ENCODE results near the gene TMEM170A. TPM values are rescaled to one million over a fixed set of nuclear protein-coding genes. Genes with fewer than 3 reads are reported as not detected.

Gene TMEM170A

DNA sequence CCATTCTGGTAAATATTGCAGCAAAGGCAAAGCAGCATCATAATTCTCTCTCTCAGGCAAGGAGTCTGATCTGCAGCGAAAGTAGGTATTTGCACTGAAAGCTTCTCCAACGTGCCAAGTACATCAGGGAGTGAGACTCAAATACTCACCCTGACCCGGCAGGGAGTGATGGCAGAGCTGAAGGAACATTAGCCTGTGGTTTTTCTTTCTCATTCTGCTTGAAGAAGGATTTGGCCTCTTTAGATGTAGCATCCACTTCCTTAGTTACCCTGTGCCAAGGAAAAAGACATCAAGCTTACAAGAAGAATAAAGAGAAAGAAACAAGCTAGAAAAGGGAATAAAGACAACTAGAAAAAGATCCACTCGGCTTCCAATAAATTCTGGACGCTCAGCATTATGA lies 69.5 kb downstream of the TMEM170A start:
- DNase-seq: no peak
- 95% methylated on average over 5 of the region's 5 CpGs for WGBS
- H2BK12ac ChIP-seq (ENCODE audit: low read length in 2 of 2): no peak overlapping the region
- H3K79me1 ChIP-seq (replicated peaks; ENCODE audit: low read length, poor library complexity, severe bottlenecking): peaks cover 28% of the 10 kb centered on the region
- no peak overlapping the region for H3K9ac ChIP-seq (ENCODE audit: low read length)
- H3K36me3 ChIP-seq (ENCODE audit: control insufficient read depth in 1 of 2, insufficient read depth in 2 of 2, low read depth in 1 of 2, low read length in 2 of 2): peaks cover 15 to 49% of the 10 kb centered on the region in 2 experiments
- no peaks in the 10 kb centered on the region for H3K9me3 ChIP-seq (ENCODE audit: control insufficient read depth, low read length)
- H2BK15ac ChIP-seq (ENCODE audit: low read depth, poor library complexity, severe bottlenecking): no peak overlapping the region
- H2BK5ac ChIP-seq (ENCODE audit: low read depth, low read length, poor library complexity, severe bottlenecking): no peak overlapping the region
- no peak overlapping the region for H4K8ac ChIP-seq (ENCODE audit: low read length)
- H3K14ac ChIP-seq (ENCODE audit: low read length in 2 of 2): no peak overlapping the region
- H3K4me3 ChIP-seq (ENCODE audit: insufficient read depth in 1 of 2, low read depth in 1 of 2, low read length in 2 of 2): no peak overlapping the region
- H3K4me2 ChIP-seq (ENCODE audit: low read length, poor library complexity, severe bottlenecking): no peak overlapping the region
- H3K23ac ChIP-seq (ENCODE audit: low read length in 2 of 2): no peak overlapping the region
- H3K27me3 ChIP-seq (ENCODE audit: control insufficient read depth in 1 of 2, insufficient read depth in 1 of 2, low read length in 2 of 2): no peaks in the 10 kb centered on the region
- peaks cover 2% of the 10 kb centered on the region for H3K4me1 ChIP-seq (ENCODE audit: control insufficient read depth, insufficient read depth, low read depth, low read length)
- H3K27ac ChIP-seq (ENCODE audit: low read length, poor library complexity, severe bottlenecking): no peak overlapping the region
- H4K91ac ChIP-seq (ENCODE audit: low read length): no peak overlapping the region
- no peak overlapping the region for H3K18ac ChIP-seq (ENCODE audit: low read depth in 1 of 2, low read length in 2 of 2)
- no peak overlapping the region for H2BK120ac ChIP-seq (ENCODE audit: low read depth, low read length)
- no peak overlapping the region for H2AFZ ChIP-seq (ENCODE audit: low read depth, low read length)
- H2AK5ac ChIP-seq (ENCODE audit: low read length, severe bottlenecking): no peak overlapping the region
- no peak overlapping the region for H3K4ac ChIP-seq (ENCODE audit: low read depth in 1 of 2, low read length in 2 of 2)

Small RNAs within 50 kb of the gene (small RNA-seq; reads per million reads assigned to genes)
- gene RF00598 (ENCODE audit: low read depth): not detected
